GM19397 (cell line): ENCODE data around the gene UBE2Q1.
A peak's percentile ranks its signal among the peaks of the same experiment; 100 is the strongest.

Experiments
- ATAC-seq: cut with Tn5 transposase; IDR thresholded peaks from one replicate; pipeline ENCODE4 v1.9.1; 2021; ENCODE audit warnings: mild to moderate bottlenecking, moderate library complexity; ENCODE audit not compliant: unreplicated experiment

UBE2Q1 gene

GRCh38 chr1:154557939-154558719 lies at the start of gene UBE2Q1:
TSS of gene UBE2Q1 (minus strand) at chr1:154558662. CDS start at chr1:154558553, 109 bp downstream.
- peak; percentile 11 for ATAC-seq

GRCh38 chr1:154607609-154608396 lies 49.3 kb upstream of the UBE2Q1 start, which contains the start of gene ADAR:
TSS of gene ADAR (minus strand) at chr1:154608186. CDS start at chr1:154608006, 180 bp downstream.
- ATAC-seq: peak; percentile 67

GRCh38 chr1:154607106-154607608 lies 48.7 kb upstream of the UBE2Q1 start:
- ATAC-seq: no peak

- ATAC-seq: no peak
These were observed 47.1 kb upstream of the UBE2Q1 start for GRCh38 chr1:154605534-154605933.

- no peak for ATAC-seq
These were observed 44.9 kb upstream of the UBE2Q1 start for GRCh38 chr1:154603317-154603716.

GRCh38 chr1:154599658-154600057 lies 41.2 kb upstream of the UBE2Q1 start:
- ATAC-seq: no peak

- no peak for ATAC-seq
These were observed 40.6 kb upstream of the UBE2Q1 start for GRCh38 chr1:154598871-154599635.

- ATAC-seq: no peak
These were observed 37.2 kb upstream of the UBE2Q1 start for GRCh38 chr1:154595621-154596020.

- ATAC-seq: no peak
These were observed 36.3 kb upstream of the UBE2Q1 start for GRCh38 chr1:154594811-154595210.

GRCh38 chr1:154593390-154593789 lies 34.9 kb upstream of the UBE2Q1 start:
- no peak for ATAC-seq

GRCh38 chr1:154591206-154591605 lies 32.7 kb upstream of the UBE2Q1 start:
- ATAC-seq: no peak

GRCh38 chr1:154590756-154591155 lies 32.3 kb upstream of the UBE2Q1 start:
- ATAC-seq: no peak

- ATAC-seq: no peak
These were observed 31.3 kb upstream of the UBE2Q1 start for GRCh38 chr1:154589780-154590179.

GRCh38 chr1:154586641-154587040 lies 28.2 kb upstream of the UBE2Q1 start:
- ATAC-seq: no peak

GRCh38 chr1:154586231-154586630 lies 27.8 kb upstream of the UBE2Q1 start:
- no peak for ATAC-seq

- no peak for ATAC-seq
These were observed 26.0 kb upstream of the UBE2Q1 start for GRCh38 chr1:154584267-154584994.

GRCh38 chr1:154583773-154584172 lies 25.3 kb upstream of the UBE2Q1 start:
- no peak for ATAC-seq

GRCh38 chr1:154582885-154583284 lies 24.4 kb upstream of the UBE2Q1 start:
- no peak for ATAC-seq

- ATAC-seq: no peak
These were observed 23.3 kb upstream of the UBE2Q1 start for GRCh38 chr1:154581766-154582165.

GRCh38 chr1:154579374-154579773 lies 20.9 kb upstream of the UBE2Q1 start:
- no peak for ATAC-seq
